SK-N-SH treated with all-trans-retinoic acid at 6 μM for 48 hours (cell line): ENCODE data around the gene HES3.

Source experiments
- ATAC-seq: fragments of 200-7000 bp; cut with Tn5 transposase; 3 replicates; pipeline ENCODE4 v1.9.1; 2020; ENCODE audit warnings: mild to moderate bottlenecking, moderate library complexity
- ARNTL ChIP-seq: fragments of 450-650 bp; formaldehyde crosslinking; IDR thresholded peaks from 2 replicates; pipeline ENCODE4 v1.5.0; 2020; ENCODE audit warnings: low read depth, mild to moderate bottlenecking, moderate library complexity, borderline replicate concordance
- BACH2 ChIP-seq: fragments of 250-450 bp; sonication (Bioruptor Pico); IDR thresholded peaks from 2 replicates; pipeline ENCODE4 v1.9.0; 2021; ENCODE audit warnings: mild to moderate bottlenecking, borderline replicate concordance
- CSDC2 ChIP-seq: fragments of 250-450 bp; sonication (Bioruptor Pico); IDR thresholded peaks from 2 replicates; pipeline ENCODE4 v1.5.0; 2020; ENCODE audit warnings: mild to moderate bottlenecking, moderate library complexity
- ESRRG ChIP-seq: fragments of 250-450 bp; sonication (Bioruptor Pico); IDR thresholded peaks from 2 replicates; pipeline ENCODE4 v1.6.1; 2021; ENCODE audit warnings: mild to moderate bottlenecking
- GLIS3 ChIP-seq: fragments of 250-450 bp; sonication (Bioruptor Pico); IDR thresholded peaks from 2 replicates; pipeline ENCODE4 v1.5.0; 2020; ENCODE audit warnings: mild to moderate bottlenecking, moderate library complexity
- ISL1 ChIP-seq: fragments of 250-450 bp; sonication (Bioruptor Pico); IDR thresholded peaks from 2 replicates; pipeline ENCODE4 v2.1.2; 2022; ENCODE audit warnings: mild to moderate bottlenecking, moderate library complexity
- OSR1 ChIP-seq: fragments of 250-450 bp; sonication (Bioruptor Pico); IDR thresholded peaks from 2 replicates; pipeline ENCODE4 v1.8.0; 2022; ENCODE audit warnings: moderate library complexity, mild to moderate bottlenecking, inconsistent platforms
- PPARA ChIP-seq: fragments of 250-450 bp; sonication (Bioruptor Pico); IDR thresholded peaks from 2 replicates; pipeline ENCODE4 v1.5.0; 2020; ENCODE audit warnings: mild to moderate bottlenecking, borderline replicate concordance
- RARB ChIP-seq: fragments of 250-450 bp; sonication (Bioruptor Pico); IDR thresholded peaks from 2 replicates; pipeline ENCODE4 v1.8.0; 2021; ENCODE audit warnings: mild to moderate bottlenecking, moderate library complexity
- SNAI2 ChIP-seq: fragments of 250-450 bp; sonication (Bioruptor Pico); IDR thresholded peaks from 2 replicates; pipeline ENCODE4 v1.5.0; 2020; ENCODE audit warnings: mild to moderate bottlenecking, moderate library complexity
- TCF4 ChIP-seq: fragments of 250-450 bp; sonication (Bioruptor Pico); IDR thresholded peaks from 2 replicates; pipeline ENCODE4 v1.8.0; 2021; ENCODE audit warnings: mild to moderate bottlenecking, moderate library complexity, borderline replicate concordance
- TOX ChIP-seq: fragments of 250-450 bp; sonication (Bioruptor Pico); IDR thresholded peaks from 2 replicates; pipeline ENCODE4 v1.8.0; 2021; ENCODE audit warnings: mild to moderate bottlenecking, moderate library complexity, borderline replicate concordance
- ZC3H10 ChIP-seq: fragments of 250-450 bp; sonication (Bioruptor Pico); IDR thresholded peaks from 2 replicates; pipeline ENCODE4 v1.5.1; 2021; ENCODE audit warnings: mild to moderate bottlenecking, moderate library complexity
- ZFP3 ChIP-seq: fragments of 250-450 bp; sonication (Bioruptor Pico); IDR thresholded peaks from 2 replicates; pipeline ENCODE4 v1.5.0; 2020; ENCODE audit warnings: mild to moderate bottlenecking, moderate library complexity
- ZFP30 ChIP-seq: fragments of 450-650 bp; formaldehyde crosslinking; IDR thresholded peaks from 2 replicates; pipeline ENCODE4 v1.5.0; 2022; ENCODE audit warnings: mild to moderate bottlenecking, moderate library complexity
- ZNF565 ChIP-seq: fragments of 450-650 bp; formaldehyde crosslinking; conservative IDR thresholded peaks from 2 replicates; pipeline ENCODE4 v1.5.0; 2020; ENCODE audit warnings: low read depth, mild to moderate bottlenecking, moderate library complexity
- ZNF70 ChIP-seq: fragments of 450-650 bp; formaldehyde crosslinking; IDR thresholded peaks from 2 replicates; pipeline ENCODE4 v1.5.0; 2020; ENCODE audit warnings: mild to moderate bottlenecking, moderate library complexity
- ZNF8 ChIP-seq: fragments of 450-650 bp; formaldehyde crosslinking; IDR thresholded peaks from 2 replicates; pipeline ENCODE4 v1.5.0; 2020; ENCODE audit warnings: mild to moderate bottlenecking, moderate library complexity
- TF ChIP-seq, protein P1 (sequence below): fragments of 250-450 bp; sonication (Bioruptor Pico); IDR thresholded peaks from 2 replicates; pipeline ENCODE4 v1.8.0; 2021; ENCODE audit warnings: low read depth, mild to moderate bottlenecking, moderate library complexity, borderline replicate concordance
- TF ChIP-seq, protein P2 (sequence below): fragments of 250-450 bp; sonication (Bioruptor Pico); IDR thresholded peaks from 2 replicates; pipeline ENCODE4 v1.5.1; 2021; ENCODE audit warnings: mild to moderate bottlenecking, moderate library complexity
- TF ChIP-seq, protein P3 (sequence below): fragments of 250-450 bp; sonication (Bioruptor Pico); IDR thresholded peaks from 2 replicates; pipeline ENCODE4 v1.5.1; 2020; ENCODE audit warnings: low read depth, mild to moderate bottlenecking, moderate library complexity
- TF ChIP-seq, protein P4 (sequence below): fragments of 250-450 bp; sonication (Bioruptor Pico); IDR thresholded peaks from 2 replicates; pipeline ENCODE4 v1.8.0; 2020; ENCODE audit warnings: mild to moderate bottlenecking, moderate library complexity, borderline replicate concordance
- TF ChIP-seq, protein P5 (sequence below): fragments of 250-450 bp; sonication (Bioruptor Pico); IDR thresholded peaks from 2 replicates; pipeline ENCODE4 v1.5.0; 2020; ENCODE audit warnings: mild to moderate bottlenecking, moderate library complexity

Gene HES3

DNA sequence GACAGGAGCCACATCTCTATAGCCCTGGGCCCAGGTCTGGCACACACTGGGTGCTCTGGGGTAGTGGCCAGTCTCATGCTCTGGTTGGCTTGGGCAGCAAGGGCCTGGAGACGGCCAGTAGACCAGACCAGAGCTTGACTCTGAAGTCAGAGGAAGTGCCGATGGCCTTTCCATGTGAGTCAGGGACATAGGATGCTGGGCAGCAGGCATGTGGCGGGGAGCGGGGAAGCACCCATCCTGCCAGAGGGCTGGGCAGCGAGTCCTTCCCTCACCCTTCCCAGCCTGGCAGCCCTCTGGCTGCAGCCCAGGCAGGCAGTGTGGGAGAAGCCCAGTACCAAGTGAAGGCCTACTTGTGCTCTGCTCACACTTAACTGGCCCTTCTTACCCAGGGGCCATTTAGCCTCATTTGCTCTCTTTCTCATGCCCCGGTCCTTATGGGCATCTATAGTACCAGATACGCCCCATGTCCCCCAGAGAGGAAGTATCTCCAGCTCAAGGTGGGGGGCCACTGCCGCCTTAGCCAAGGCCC is 13.6 kb downstream of the HES3 start (continued):
- TF ChIP-seq, protein P1, sequence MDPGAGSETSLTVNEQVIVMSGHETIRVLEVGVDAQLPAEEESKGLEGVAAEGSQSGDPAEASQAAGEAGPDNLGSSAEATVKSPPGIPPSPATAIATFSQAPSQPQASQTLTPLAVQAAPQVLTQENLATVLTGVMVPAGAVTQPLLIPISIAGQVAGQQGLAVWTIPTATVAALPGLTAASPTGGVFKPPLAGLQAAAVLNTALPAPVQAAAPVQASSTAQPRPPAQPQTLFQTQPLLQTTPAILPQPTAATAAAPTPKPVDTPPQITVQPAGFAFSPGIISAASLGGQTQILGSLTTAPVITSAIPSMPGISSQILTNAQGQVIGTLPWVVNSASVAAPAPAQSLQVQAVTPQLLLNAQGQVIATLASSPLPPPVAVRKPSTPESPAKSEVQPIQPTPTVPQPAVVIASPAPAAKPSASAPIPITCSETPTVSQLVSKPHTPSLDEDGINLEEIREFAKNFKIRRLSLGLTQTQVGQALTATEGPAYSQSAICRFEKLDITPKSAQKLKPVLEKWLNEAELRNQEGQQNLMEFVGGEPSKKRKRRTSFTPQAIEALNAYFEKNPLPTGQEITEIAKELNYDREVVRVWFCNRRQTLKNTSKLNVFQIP (CRISPR knock-in tag): no peak

DNA sequence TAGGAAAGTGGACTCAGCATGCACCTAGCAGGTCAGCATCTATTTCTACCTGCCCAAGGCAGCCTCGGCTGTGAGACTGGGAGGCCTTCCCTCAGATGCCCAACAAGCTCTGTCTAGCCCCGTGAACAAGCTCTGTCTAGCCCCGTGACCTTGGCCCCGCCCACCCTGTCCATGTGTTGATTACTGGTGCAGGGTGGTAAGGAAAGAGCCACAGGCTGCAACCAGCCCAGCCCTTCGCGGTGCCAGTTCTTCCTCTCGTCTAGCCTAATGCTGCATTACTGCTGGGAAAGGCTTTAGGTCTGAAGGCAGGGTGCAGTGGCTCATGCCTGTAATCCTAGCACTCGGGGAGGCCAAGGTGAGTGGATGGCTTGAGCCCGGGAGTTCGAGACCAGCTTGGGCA is 14.7 kb downstream of the HES3 start:
- TF ChIP-seq ARNTL: no peak
- no peak for TF ChIP-seq ZFP30 (CRISPR knock-in tag)
- TF ChIP-seq, protein P1 (CRISPR knock-in tag): no peak
- no peak for TF ChIP-seq TOX (CRISPR knock-in tag)
- TF ChIP-seq CSDC2 (CRISPR knock-in tag): no peak
- no peak for TF ChIP-seq ZNF70 (CRISPR knock-in tag)
- no peak for TF ChIP-seq ESRRG (CRISPR knock-in tag)
- TF ChIP-seq ZFP3 (CRISPR knock-in tag): no peak
- no peak for TF ChIP-seq ZNF8 (CRISPR knock-in tag)
- no peak for TF ChIP-seq RARB (CRISPR knock-in tag)
- no peak for TF ChIP-seq BACH2 (CRISPR knock-in tag)
- TF ChIP-seq GLIS3 (CRISPR knock-in tag): no peak
- no peak for TF ChIP-seq PPARA (CRISPR knock-in tag)
- TF ChIP-seq, protein P2, sequence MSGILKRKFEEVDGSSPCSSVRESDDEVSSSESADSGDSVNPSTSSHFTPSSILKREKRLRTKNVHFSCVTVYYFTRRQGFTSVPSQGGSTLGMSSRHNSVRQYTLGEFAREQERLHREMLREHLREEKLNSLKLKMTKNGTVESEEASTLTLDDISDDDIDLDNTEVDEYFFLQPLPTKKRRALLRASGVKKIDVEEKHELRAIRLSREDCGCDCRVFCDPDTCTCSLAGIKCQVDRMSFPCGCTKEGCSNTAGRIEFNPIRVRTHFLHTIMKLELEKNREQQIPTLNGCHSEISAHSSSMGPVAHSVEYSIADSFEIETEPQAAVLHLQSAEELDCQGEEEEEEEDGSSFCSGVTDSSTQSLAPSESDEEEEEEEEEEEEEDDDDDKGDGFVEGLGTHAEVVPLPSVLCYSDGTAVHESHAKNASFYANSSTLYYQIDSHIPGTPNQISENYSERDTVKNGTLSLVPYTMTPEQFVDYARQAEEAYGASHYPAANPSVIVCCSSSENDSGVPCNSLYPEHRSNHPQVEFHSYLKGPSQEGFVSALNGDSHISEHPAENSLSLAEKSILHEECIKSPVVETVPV: no peak
- TF ChIP-seq, protein P3, sequence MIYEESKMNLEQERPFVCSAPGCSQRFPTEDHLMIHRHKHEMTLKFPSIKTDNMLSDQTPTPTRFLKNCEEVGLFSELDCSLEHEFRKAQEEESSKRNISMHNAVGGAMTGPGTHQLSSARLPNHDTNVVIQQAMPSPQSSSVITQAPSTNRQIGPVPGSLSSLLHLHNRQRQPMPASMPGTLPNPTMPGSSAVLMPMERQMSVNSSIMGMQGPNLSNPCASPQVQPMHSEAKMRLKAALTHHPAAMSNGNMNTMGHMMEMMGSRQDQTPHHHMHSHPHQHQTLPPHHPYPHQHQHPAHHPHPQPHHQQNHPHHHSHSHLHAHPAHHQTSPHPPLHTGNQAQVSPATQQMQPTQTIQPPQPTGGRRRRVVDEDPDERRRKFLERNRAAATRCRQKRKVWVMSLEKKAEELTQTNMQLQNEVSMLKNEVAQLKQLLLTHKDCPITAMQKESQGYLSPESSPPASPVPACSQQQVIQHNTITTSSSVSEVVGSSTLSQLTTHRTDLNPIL (CRISPR knock-in tag): no peak
- no peak for TF ChIP-seq ZNF565 (CRISPR knock-in tag)
- TF ChIP-seq ISL1 (CRISPR knock-in tag): no peak
- TF ChIP-seq, protein P4, sequence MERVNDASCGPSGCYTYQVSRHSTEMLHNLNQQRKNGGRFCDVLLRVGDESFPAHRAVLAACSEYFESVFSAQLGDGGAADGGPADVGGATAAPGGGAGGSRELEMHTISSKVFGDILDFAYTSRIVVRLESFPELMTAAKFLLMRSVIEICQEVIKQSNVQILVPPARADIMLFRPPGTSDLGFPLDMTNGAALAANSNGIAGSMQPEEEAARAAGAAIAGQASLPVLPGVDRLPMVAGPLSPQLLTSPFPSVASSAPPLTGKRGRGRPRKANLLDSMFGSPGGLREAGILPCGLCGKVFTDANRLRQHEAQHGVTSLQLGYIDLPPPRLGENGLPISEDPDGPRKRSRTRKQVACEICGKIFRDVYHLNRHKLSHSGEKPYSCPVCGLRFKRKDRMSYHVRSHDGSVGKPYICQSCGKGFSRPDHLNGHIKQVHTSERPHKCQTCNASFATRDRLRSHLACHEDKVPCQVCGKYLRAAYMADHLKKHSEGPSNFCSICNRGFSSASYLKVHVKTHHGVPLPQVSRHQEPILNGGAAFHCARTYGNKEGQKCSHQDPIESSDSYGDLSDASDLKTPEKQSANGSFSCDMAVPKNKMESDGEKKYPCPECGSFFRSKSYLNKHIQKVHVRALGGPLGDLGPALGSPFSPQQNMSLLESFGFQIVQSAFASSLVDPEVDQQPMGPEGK (CRISPR knock-in tag): no peak
- no peak for ATAC-seq

DNA sequence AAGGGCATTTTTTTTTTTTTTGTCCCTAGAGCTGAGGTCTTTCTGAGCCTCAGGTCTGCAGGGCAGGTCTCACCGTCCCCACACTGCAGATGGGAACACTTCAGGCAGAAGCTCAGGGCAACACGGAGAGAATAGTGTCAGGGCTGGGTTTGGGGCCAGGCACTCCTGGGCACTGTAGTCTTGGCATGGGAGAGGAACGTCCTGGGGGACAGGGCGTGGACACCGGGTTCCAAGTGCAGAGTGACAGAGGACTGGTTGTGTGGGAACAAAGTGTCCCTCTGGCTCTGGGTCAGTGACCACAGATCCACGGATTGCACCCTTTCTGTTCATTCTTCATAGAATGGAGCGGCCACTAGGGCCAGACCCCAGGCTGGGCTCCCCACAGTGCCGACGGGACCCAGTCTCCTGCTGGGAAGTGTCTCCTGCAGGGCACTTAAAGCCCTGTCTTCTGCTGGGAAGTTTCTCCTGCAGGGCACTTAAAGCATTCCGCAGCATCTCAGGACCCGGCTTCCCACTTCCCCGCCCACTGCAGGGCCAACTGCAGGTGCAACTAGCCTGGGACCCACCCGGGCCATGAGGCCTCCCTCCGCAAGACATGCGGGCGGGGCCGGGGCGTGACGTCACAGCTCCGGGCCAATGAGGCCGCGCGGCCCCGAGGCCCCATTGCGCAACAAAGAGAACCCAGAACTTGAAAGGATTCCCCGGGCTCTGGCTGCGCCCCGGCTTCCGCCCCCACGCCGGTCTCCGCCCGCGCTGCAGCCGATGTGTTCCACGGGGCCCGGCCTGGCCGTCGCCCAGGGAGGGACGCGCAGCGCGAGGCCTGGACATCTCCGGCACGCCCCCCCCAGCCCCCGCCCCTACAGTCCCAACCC is 15.7 kb downstream of the HES3 start:
- ATAC-seq: peak; percentile 71
- TF ChIP-seq TOX (CRISPR knock-in tag): no peak
- no peak for TF ChIP-seq ESRRG (CRISPR knock-in tag)
- TF ChIP-seq BACH2 (CRISPR knock-in tag): no peak
- TF ChIP-seq TCF4 (CRISPR knock-in tag): no peak
- TF ChIP-seq GLIS3 (CRISPR knock-in tag): no peak
- TF ChIP-seq RARB (CRISPR knock-in tag): no peak
- TF ChIP-seq SNAI2 (CRISPR knock-in tag): no peak
- no peak for TF ChIP-seq ZC3H10 (CRISPR knock-in tag)
- no peak for TF ChIP-seq CSDC2 (CRISPR knock-in tag)
- TF ChIP-seq, protein P4 (CRISPR knock-in tag): no peak
- TF ChIP-seq, protein P5, sequence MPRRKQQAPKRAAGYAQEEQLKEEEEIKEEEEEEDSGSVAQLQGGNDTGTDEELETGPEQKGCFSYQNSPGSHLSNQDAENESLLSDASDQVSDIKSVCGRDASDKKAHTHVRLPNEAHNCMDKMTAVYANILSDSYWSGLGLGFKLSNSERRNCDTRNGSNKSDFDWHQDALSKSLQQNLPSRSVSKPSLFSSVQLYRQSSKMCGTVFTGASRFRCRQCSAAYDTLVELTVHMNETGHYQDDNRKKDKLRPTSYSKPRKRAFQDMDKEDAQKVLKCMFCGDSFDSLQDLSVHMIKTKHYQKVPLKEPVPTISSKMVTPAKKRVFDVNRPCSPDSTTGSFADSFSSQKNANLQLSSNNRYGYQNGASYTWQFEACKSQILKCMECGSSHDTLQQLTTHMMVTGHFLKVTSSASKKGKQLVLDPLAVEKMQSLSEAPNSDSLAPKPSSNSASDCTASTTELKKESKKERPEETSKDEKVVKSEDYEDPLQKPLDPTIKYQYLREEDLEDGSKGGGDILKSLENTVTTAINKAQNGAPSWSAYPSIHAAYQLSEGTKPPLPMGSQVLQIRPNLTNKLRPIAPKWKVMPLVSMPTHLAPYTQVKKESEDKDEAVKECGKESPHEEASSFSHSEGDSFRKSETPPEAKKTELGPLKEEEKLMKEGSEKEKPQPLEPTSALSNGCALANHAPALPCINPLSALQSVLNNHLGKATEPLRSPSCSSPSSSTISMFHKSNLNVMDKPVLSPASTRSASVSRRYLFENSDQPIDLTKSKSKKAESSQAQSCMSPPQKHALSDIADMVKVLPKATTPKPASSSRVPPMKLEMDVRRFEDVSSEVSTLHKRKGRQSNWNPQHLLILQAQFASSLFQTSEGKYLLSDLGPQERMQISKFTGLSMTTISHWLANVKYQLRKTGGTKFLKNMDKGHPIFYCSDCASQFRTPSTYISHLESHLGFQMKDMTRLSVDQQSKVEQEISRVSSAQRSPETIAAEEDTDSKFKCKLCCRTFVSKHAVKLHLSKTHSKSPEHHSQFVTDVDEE (CRISPR knock-in tag): no peak
- no peak for TF ChIP-seq OSR1 (CRISPR knock-in tag)
